Transverse colon (tissue), 4 donors: ENCODE measurements around the gene MAP2K4.

Experiments used
- POLR2AphosphoS5 ChIP-seq, 3 donors: sonication (generic); formaldehyde crosslinking; IDR thresholded peaks; one replicate each; pipeline ENCODE4 v1.6.1; 2016; ENCODE audit warnings: antibody characterized with exemption in 3 of 3
- TF ChIP-seq, protein P1 (sequence below), 5 experiments: fragments of 200-600 bp in 3 of 5; fragments of 450-650 bp in 2 of 5; sonication (generic) in 3 of 5; IDR thresholded peaks; 1 replicate in 2 of 5; 2 replicates in 3 of 5; pipeline ENCODE4 v1.5.1; 2016 to 2017; ENCODE audit warnings: antibody characterized with exemption in 5 of 5, inconsistent platforms in 3 of 5, mild to moderate bottlenecking in 2 of 5, moderate library complexity in 1 of 5

DNA sequence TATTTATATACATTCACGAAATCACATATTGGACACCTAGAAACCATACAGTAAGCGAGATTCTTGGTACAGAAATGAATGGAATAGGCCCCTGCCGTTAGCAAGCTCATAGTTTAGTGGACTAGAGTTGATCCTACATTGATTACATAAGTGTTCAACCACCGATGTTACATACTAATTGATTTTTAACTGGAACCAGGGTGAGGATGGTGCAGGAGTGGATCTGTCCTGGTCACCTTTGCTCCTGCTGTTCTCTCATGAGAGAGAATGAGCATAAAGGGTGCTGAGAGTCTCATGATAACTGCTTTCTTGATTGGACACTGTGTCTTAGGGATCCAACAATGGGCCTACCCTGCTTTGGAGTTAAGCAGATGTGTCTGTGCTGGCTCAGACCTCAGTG is 13.9 kb downstream of the MAP2K4 start:
- TF ChIP-seq POLR2AphosphoS5 (IDR thresholded peaks at IDR 0.05), result no peak
- TF ChIP-seq, protein P1, sequence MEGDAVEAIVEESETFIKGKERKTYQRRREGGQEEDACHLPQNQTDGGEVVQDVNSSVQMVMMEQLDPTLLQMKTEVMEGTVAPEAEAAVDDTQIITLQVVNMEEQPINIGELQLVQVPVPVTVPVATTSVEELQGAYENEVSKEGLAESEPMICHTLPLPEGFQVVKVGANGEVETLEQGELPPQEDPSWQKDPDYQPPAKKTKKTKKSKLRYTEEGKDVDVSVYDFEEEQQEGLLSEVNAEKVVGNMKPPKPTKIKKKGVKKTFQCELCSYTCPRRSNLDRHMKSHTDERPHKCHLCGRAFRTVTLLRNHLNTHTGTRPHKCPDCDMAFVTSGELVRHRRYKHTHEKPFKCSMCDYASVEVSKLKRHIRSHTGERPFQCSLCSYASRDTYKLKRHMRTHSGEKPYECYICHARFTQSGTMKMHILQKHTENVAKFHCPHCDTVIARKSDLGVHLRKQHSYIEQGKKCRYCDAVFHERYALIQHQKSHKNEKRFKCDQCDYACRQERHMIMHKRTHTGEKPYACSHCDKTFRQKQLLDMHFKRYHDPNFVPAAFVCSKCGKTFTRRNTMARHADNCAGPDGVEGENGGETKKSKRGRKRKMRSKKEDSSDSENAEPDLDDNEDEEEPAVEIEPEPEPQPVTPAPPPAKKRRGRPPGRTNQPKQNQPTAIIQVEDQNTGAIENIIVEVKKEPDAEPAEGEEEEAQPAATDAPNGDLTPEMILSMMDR (IDR thresholded peaks at IDR 0.05), result no peak
